ENCODE measurements around the gene SRGAP1. TPM values are rescaled to one million over a fixed set of nuclear protein-coding genes. Genes with fewer than 3 reads are reported as not detected.

The SRGAP1 gene
- total and polyA plus RNA-seq, 7 donors, result 0.23 to 5.1 (median 1.5) TPM

- H3K4me3 ChIP-seq, result no peak overlapping the region
- no peaks in the 10 kb centered on the region for H3K4me1 ChIP-seq
- TF ChIP-seq CTCF (IDR thresholded peaks at IDR 0.05), result no peak
- ATAC-seq (no peak), DNase-seq (no peak)
- no peak overlapping the region for H3K27ac ChIP-seq
- H3K36me3 ChIP-seq (ENCODE audit: insufficient read depth in 1 of 2, low read depth in 1 of 2), result no peaks in the 10 kb centered on the region
- intact Hi-C loops (cut with DNase I), result no loop called here
- no peaks in the 10 kb centered on the region for H3K9me3 ChIP-seq
- H3K27me3 ChIP-seq (ENCODE audit: insufficient read depth in 3 of 3, low read length in 2 of 3), result no peaks in the 10 kb centered on the region
Observed at GRCh38 chr12:64122154-64122553, 277.7 kb downstream of the SRGAP1 start.

- Histone ChIP-seq H3K27ac (no peak overlapping the region), H3K27me3 (ENCODE audit: insufficient read depth in 3 of 3, low read length in 2 of 3) (no peaks in the 10 kb centered on the region), H3K4me1 (no peaks in the 10 kb centered on the region), H3K9me3 (no peaks in the 10 kb centered on the region), H3K36me3 (ENCODE audit: insufficient read depth in 1 of 2, low read depth in 1 of 2) (no peaks in the 10 kb centered on the region), H3K4me3 (no peak overlapping the region)
- TF ChIP-seq CTCF (IDR thresholded peaks at IDR 0.05), result no peak
- 87 to 94% (median 88%) methylated on average over 2 of the region's 2 CpGs for WGBS, 3 donors
- DNase-seq, result no peak
- no peak for ATAC-seq
- intact Hi-C loops (cut with DNase I), result no loop called here
Observed at GRCh38 chr12:64122995-64123394, 278.5 kb downstream of the SRGAP1 start.

- ATAC-seq, result no peak
Observed at GRCh38 chr12:64123448-64123847, 278.9 kb downstream of the SRGAP1 start.

GRCh38 chr12:64124511-64125197 lies 280.2 kb downstream of the SRGAP1 start:
- Histone ChIP-seq H3K36me3 (ENCODE audit: insufficient read depth in 1 of 2, low read depth in 1 of 2) (peaks cover 0 to 4% of the 10 kb centered on the region in 2 donors), H3K27me3 (ENCODE audit: insufficient read depth in 3 of 3, low read length in 2 of 3) (no peaks in the 10 kb centered on the region), H3K27ac (no peak overlapping the region), H3K9me3 (no peaks in the 10 kb centered on the region), H3K4me3 (no peak overlapping the region), H3K4me1 (no peaks in the 10 kb centered on the region)
- intact Hi-C loops (cut with DNase I), result no loop called here
- DNase-seq (no peak), ATAC-seq (no peak)
- TF ChIP-seq CTCF (IDR thresholded peaks at IDR 0.05), result no peak
- WGBS, 3 donors, result 91 to 98% (median 95%) methylated on average over 3 of the region's 3 CpGs

More at GRCh38 chr12:64123448-64123847, 278.9 kb downstream of the SRGAP1 start:
- intact Hi-C loops (cut with DNase I), result no loop called here
- 95 to 97% (median 96%) methylated on average over 1 of the region's 1 CpG for WGBS, 3 donors
- H3K4me1 ChIP-seq, result no peaks in the 10 kb centered on the region
- peaks cover 0 to 3% of the 10 kb centered on the region in 2 donors for H3K36me3 ChIP-seq (ENCODE audit: insufficient read depth in 1 of 2, low read depth in 1 of 2)
- no peaks in the 10 kb centered on the region for H3K27me3 ChIP-seq (ENCODE audit: insufficient read depth in 3 of 3, low read length in 2 of 3)
- no peak overlapping the region for H3K27ac ChIP-seq
- TF ChIP-seq CTCF (IDR thresholded peaks at IDR 0.05), result no peak
- H3K9me3 ChIP-seq, result no peaks in the 10 kb centered on the region
- no peak overlapping the region for H3K4me3 ChIP-seq
- no peak for DNase-seq

GRCh38 chr12:64125913-64126312 lies 281.4 kb downstream of the SRGAP1 start:
- no peaks in the 10 kb centered on the region for H3K4me1 ChIP-seq
- H3K9me3 ChIP-seq, result no peaks in the 10 kb centered on the region
- intact Hi-C loops (cut with DNase I), result no loop called here
- no peak overlapping the region for H3K4me3 ChIP-seq
- no peaks in the 10 kb centered on the region for H3K27me3 ChIP-seq (ENCODE audit: insufficient read depth in 3 of 3, low read length in 2 of 3)
- no peak for TF ChIP-seq CTCF (IDR thresholded peaks at IDR 0.05)
- H3K27ac ChIP-seq, result no peak overlapping the region
- H3K36me3 ChIP-seq (ENCODE audit: insufficient read depth in 1 of 2, low read depth in 1 of 2), result peaks cover 0 to 4% of the 10 kb centered on the region in 2 donors
- ATAC-seq (no peak), DNase-seq (no peak)
- WGBS, 3 donors, result 66 to 77% (median 70%) methylated on average over 6 of the region's 6 CpGs
